ENCODE results near the gene TPPP3.

GRCh38 chr16:67393111-67393787, at the start of gene TPPP3:
- TF ChIP-seq CTCF (IDR thresholded peaks at IDR 0.05) (peak; percentile 29 to 71 (median 60)), POLR2A (IDR thresholded peaks at IDR 0.05) (peak in 2 of 4 donors; percentile 33 to 52)

All from esophagus squamous epithelium (tissue), 4 donors.